Fibroblast of mammary gland (primary cell): Measurements from ENCODE around the gene UQCRHL.
"Not testable (repeated sequence)": the region's sequence is repeated elsewhere in the genome, so short reads cannot be mapped to it uniquely, and the experiment has no call there.

Experiments used
- DNase-seq: peaks from one replicate; pipeline ENCODE4 v3.0.0-alpha.2; 2010; ENCODE audit warnings: low read depth
- H3K4me3 ChIP-seq: 2 replicates; pipeline ENCODE4 v1.5.1; 2011; ENCODE audit warnings: low read depth, mild to moderate bottlenecking, low read length, moderate library complexity; ENCODE audit not compliant: control insufficient read depth
- CTCF ChIP-seq: conservative IDR thresholded peaks from 2 replicates; pipeline ENCODE4 v1.5.1; 2011; ENCODE audit warnings: low read depth, low read length, inconsistent platforms; ENCODE audit not compliant: control insufficient read depth, insufficient read depth

Gene UQCRHL

GRCh38 chr1:15835205-15835740 is 27.8 kb upstream of the UQCRHL start:
- TF ChIP-seq CTCF: no peak
- no peak for DNase-seq
- H3K4me3 ChIP-seq: peak overlapping the region; percentile 81

- peak; percentile 92 for DNase-seq
- TF ChIP-seq CTCF: no peak
- peak overlapping the region; percentile 81 for H3K4me3 ChIP-seq
These were observed 27.2 kb upstream of the UQCRHL start for GRCh38 chr1:15834406-15835204.

- no peak for DNase-seq
- H3K4me3 ChIP-seq: peak overlapping the region; percentile 81
These were observed 26.5 kb upstream of the UQCRHL start for GRCh38 chr1:15833842-15834405.

GRCh38 chr1:15833069-15833679 is 25.7 kb upstream of the UQCRHL start:
- TF ChIP-seq CTCF: no peak
- DNase-seq: peak; percentile 79
- H3K4me3 ChIP-seq: peak overlapping the region; percentile 81

More at GRCh38 chr1:15833842-15834405, 26.5 kb upstream of the UQCRHL start:
- no peak for TF ChIP-seq CTCF

- H3K4me3 ChIP-seq: no peak overlapping the region
- no peak for TF ChIP-seq CTCF
- no peak for DNase-seq
These were observed 22.8 kb upstream of the UQCRHL start for GRCh38 chr1:15830258-15830657.

- DNase-seq, H3K4me3 ChIP-seq: not testable (repeated sequence)
These were observed 21.5 kb upstream of the UQCRHL start for GRCh38 chr1:15828931-15829330.

GRCh38 chr1:15827567-15827966 is 20.1 kb upstream of the UQCRHL start:
- not testable (repeated sequence) for DNase-seq, H3K4me3 ChIP-seq
